T-helper 2 cell (primary cell): ENCODE data around the gene CD27.
"Not testable (repeated sequence)": the region's sequence is repeated elsewhere in the genome, so short reads cannot be mapped to it uniquely, and the experiment has no call there.

Source experiments
- DNase-seq, 5 experiments: peaks; one replicate each; pipeline versions ENCODE4 v3.0.0 to v3.0.0-alpha.2; 2012 to 2022

Gene CD27

DNA sequence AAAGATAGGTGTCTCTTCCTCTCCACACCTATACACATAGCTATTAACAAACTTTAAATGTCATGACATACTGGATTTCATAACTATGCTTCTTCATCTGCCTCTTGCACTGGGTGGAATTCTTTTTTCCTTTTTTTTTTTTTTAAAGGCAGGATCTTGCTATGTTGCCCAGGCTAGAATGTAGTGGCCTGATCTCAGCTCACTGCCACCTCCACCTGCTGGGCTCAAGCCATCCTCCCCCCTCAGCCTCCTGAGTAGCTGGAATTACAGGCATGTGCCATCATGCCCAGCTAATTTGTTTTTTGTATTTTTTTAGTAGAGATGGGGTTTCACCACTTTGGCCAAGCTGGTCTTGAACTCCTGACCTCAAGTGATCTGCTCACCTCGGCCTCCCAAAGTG, 43.5 kb downstream of the CD27 start:
- DNase-seq, result no peak

DNA sequence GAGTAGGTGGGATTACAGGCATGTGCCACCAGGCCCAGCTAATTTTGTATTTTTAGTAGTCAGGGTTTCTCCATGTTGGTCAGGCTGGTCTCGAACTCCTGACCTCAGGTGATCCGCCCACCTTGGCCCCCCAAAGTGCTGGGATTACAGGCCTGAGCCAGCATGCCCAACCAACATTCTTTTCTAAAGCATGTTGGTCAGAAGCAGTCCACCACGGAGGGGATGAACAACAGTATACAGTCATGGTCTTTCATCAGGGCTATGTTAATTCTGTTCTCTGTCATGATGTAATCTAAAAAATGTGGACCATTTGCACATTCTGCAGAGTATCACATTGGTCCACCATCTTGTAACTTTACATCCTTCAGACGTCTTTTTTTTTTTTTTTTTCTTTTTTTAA, 44.7 kb downstream of the CD27 start:
- DNase-seq, result no peak

DNA sequence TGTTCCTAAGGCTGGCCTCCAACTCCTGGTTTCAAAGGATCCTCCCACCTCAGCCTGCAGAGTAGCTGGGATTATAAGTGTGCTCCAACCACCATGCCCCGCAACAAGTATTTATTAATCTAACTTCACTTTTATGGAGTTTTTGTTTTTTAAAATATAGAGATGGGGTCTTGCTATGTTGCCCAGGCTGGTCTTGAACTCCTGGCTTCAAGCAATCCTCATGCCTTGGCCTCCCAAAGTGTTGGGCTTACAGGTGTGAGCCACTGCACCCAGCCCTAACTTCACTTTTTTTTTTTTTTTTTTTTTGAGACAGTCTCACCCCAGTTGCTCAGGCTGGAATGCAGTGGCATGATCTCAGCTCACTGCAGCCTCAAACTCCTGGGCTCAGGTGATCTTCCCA, 45.9 kb downstream of the CD27 start:
- DNase-seq, result not testable (repeated sequence)

DNA sequence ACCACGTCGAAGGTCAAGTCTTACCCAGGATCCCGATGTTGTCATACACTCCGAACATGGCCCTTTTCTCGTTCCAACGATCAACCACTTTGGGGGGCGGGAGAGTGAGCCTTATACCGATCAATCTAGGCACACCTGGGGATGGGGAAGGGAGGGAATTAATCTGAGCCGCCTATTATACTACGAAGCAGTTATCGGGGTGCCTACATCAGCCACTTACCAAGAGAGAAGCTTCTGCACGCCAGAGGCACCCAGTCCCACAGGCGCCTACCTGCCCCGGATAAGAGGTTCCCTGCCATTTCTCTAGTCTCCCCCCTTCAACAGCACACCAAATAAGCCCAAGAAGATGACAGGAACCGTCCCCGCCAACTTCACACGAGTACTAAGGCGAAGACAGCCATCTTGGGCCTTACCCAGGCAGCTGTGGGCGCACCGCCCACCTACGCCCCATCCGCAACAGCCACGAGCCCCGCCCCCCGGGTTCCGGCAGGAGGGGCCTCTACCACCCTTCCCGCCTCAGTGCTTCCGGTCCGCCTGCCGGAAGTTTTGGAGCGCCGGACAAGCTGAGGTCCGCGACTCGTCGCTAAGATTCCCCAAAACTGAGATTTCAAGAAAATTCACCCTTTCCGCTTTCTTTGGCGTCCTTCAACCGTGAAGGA, 48.2 kb downstream of the CD27 start, which contains the start of gene MRPL51:
Gene MRPL51 (minus strand): TSS at position 425 of the 659 bp plus-strand sequence. CDS start 126 bp downstream, at position 299.
- peak; percentile 93 to 98 (median 96) for DNase-seq

DNA sequence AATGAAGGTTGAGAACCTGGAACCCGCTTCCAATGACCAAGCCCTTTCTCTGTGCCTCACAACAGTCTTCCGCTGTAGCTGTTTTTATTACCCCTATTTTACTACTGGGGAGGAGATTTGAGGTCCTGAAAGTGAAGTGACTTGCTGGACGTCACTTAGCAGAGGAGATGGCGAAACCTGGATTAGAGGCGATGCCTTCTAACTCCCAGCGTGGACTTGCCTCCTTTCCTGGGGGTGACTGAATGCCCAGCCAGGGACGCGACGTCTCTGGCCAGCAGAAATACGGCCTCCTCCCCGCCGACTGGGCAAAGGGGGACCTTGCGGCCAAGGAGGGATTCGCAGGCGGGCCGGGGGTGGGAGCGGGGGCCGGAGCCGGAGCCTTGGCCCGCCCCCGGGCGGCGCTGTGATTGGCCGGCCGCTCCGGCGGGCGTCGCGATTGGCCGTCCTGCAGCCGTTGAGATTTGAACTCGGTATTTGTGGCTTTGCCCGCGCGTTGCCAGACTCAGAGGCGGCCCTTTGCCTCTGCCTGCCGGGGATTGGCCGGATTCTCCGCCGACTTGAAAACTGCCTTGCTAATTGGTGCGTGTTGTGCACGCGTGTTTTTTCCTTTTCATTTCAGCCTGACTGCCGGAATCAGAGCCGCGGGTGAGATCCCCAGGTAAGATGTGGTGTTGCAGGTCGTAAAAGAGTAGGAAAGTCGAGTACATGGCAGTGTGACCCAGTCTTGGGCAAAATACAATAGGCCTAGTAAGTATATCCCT, 48.9 kb downstream of the CD27 start, which contains the start of gene NCAPD2:
Gene NCAPD2 (plus strand): TSS at position 606 of the 761 bp plus-strand sequence. CDS start 997 bp downstream, outside the sequence.
- DNase-seq, result peak; percentile 83 to 99 (median 93)

DNA sequence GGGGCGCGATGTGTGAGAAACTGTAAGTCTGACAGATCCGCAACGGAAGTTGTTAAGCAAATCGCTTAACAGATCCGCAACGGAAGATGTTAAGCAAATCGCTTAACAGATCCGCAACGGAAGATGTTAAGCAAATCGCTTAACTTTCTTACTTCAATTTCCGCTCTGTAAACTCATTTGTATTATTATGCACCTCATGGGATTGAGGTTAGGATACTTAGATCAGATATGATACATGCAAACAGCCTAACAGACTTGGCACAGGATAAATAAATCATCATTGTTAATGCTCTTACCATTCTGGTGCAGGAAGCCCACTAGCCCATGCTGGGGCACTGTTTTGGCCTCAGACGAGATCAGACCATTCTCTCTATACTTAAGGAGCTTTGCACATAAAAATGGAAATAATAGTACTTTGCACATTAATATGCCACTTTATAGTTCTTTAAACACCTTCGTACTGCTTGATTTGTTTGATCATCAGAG, 49.5 kb downstream of the CD27 start:
- DNase-seq, result no peak

DNA sequence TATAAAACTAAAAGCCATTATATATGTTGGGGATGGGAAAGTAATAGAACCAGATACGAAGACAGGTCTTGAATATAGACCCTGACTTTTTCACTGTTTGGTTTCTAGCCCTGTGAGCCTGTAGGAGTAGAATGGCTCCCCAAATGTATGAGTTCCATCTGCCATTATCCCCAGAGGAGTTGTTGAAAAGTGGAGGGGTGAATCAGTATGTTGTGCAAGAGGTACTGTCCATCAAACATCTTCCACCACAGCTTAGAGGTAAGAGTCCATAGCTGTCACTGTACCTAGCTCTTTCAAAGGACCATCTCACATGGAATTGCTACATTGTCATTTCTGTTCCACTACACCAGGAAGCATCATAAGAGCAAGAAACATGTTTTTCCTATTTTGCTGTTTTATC, 50.2 kb downstream of the CD27 start:
- DNase-seq, result no peak

DNA sequence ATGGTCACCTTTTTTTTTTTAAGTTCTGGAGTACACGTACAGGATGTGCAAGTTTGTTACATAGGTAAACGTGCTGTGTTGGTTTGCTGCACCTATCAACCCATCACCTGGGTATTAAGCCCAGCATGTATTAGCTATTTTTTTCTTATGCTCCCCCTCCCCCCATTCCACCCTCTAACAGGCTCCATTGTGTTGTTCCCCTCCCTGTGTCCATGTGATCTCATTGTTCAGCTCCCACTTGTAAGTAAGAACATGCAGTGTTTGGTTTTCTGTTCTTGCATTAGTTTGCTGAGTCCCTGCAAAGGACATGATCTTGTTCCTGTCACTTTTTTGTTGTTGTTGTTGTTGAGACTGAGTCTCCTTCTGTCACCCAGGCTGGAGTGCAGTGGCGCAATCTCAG, 52.5 kb downstream of the CD27 start:
- not testable (repeated sequence) for DNase-seq

DNA sequence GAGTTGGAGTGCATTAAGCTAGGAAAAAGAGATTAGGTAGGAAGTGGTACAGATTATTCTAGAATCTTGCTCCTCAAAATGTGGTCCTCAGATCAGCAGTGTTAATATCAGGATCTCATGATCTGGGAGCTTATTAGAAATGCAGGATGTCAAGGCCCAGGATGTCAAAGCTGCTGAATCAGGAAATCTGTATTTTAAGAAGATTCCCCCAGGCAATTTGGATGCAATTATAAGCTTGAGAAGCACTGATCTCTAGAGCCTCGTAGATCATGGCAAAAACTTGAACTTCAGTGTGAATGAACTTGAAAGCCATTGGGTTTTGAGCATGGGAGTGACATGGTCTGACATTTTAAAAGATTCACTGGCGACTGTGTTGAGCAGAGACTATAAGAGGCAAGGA, 55.7 kb downstream of the CD27 start:
- no peak for DNase-seq
